Naive thymus-derived CD8-positive, alpha-beta T cell (primary cell): ENCODE measurements around the gene CCL25. TPM values are rescaled to one million over a fixed set of nuclear protein-coding genes. Genes with fewer than 3 reads are reported as not detected.
A peak's percentile ranks its signal among the peaks of the same experiment; 100 is the strongest.
"Not testable (repeated sequence)": the region's sequence is repeated elsewhere in the genome, so short reads cannot be mapped to it uniquely, and the experiment has no call there.

ENCODE experiments used
- ATAC-seq, 2 donors: fragments of 150-1000 bp; cut with Tn5 transposase in 1 of 2; sonication (Bioruptor Pico), chemical (Tn5 transposase) in 1 of 2; 1 replicate in 1 of 2; 2 replicates in 1 of 2; pipeline ENCODE4 v1.10.0; 2021; ENCODE audit warnings: mild to moderate bottlenecking in 2 of 2, moderate library complexity in 2 of 2
- POLR2A ChIA-PET: fragments of 350-600 bp; sonication (Branson Sonifier 250); formaldehyde crosslinking; loops from one replicate; lab custom pipeline; 2021; ENCODE audit warnings: antibody characterized with exemption; lab: Charles Lee
- DNase-seq, 10 donors: peaks; one replicate each; pipeline versions ENCODE4 v3.0.0 to v3.0.0-alpha.2; 2020 to 2022
- H3K27ac Mint-ChIP-seq, 10 donors: one replicate each; pipeline ENCODE4 v1.8.0; 2020 to 2022; ENCODE audit warnings: mild to moderate bottlenecking in 10 of 10, mixed read lengths in 10 of 10, moderate library complexity in 4 of 10, inconsistent platforms in 1 of 10
- H3K27me3 Mint-ChIP-seq, 5 donors: one replicate each; pipeline ENCODE4 v1.8.0; 2021 to 2022; ENCODE audit warnings: mixed read lengths in 5 of 5
- H3K36me3 Mint-ChIP-seq, 3 donors: one replicate each; pipeline ENCODE4 v1.8.0; 2020 to 2022; ENCODE audit warnings: mixed read lengths in 3 of 3, mild to moderate bottlenecking in 2 of 3, inconsistent platforms in 1 of 3
- H3K4me1 Mint-ChIP-seq, 4 donors: one replicate each; pipeline ENCODE4 v1.8.0; 2021 to 2022; ENCODE audit warnings: mixed read lengths in 4 of 4
- H3K4me3 Mint-ChIP-seq, 10 donors: one replicate each; pipeline ENCODE4 v1.8.0; 2020 to 2022; ENCODE audit warnings: mild to moderate bottlenecking in 10 of 10, mixed read lengths in 10 of 10, moderate library complexity in 6 of 10, inconsistent platforms in 1 of 10
- H3K9me3 Mint-ChIP-seq, 9 donors: one replicate each; pipeline ENCODE4 v1.8.0; 2020 to 2022; ENCODE audit warnings: mixed read lengths in 9 of 9, mild to moderate bottlenecking in 3 of 9, inconsistent platforms in 1 of 9, moderate library complexity in 1 of 9
- polyA plus RNA-seq, 3 donors: library from polyadenylated mRNA; unstranded; fragments of 300-500 nt; fragmentation: Illumina TruSeq; gene quantifications; one replicate each; pipeline ENCODE4 v1.2.3, GENCODE V29; 2021
- total RNA-seq, 8 experiments: library from RNA in 2 of 8; stranded (reverse) in 2 of 8; gene quantifications; one replicate each; pipeline ENCODE4 v1.2.3 and lab custom pipeline; 2021 to 2026

Gene CCL25
- total and polyA plus RNA-seq, 5 experiments from 2014 or later = 0.22 to 0.36 TPM; not detected in 3

- Mint-ChIP-seq H3K4me3 (no peak overlapping the region), H3K4me1 (no peaks in the 10 kb centered on the region), H3K9me3 (no peaks in the 10 kb centered on the region), H3K27me3 (peaks cover 0 to 7% (median under 1%) of the 10 kb centered on the region in 5 donors), H3K27ac (no peak overlapping the region), H3K36me3 (no peaks in the 10 kb centered on the region)
- POLR2A ChIA-PET = no interaction called here
- DNase-seq = no peak
- no peak for ATAC-seq
These were observed 21.6 kb upstream of the CCL25 start for GRCh38 chr19:8030960-8031359.

GRCh38 chr19:8033287-8034177 lies 19.0 kb upstream of the CCL25 start:
- DNase-seq, ATAC-seq, H3K4me3 Mint-ChIP-seq, H3K9me3 Mint-ChIP-seq, H3K27ac Mint-ChIP-seq, POLR2A ChIA-PET, H3K4me1 Mint-ChIP-seq, H3K36me3 Mint-ChIP-seq: not testable (repeated sequence)
- H3K27me3 Mint-ChIP-seq = peaks cover 0 to 19% (median 8%) of the 10 kb centered on the region in 5 donors

- Mint-ChIP-seq H3K27ac (no peak overlapping the region), H3K4me3 (no peak overlapping the region), H3K4me1 (no peaks in the 10 kb centered on the region), H3K36me3 (no peaks in the 10 kb centered on the region), H3K9me3 (no peaks in the 10 kb centered on the region), H3K27me3 (peaks cover 0 to 19% (median 12%) of the 10 kb centered on the region in 5 donors)
- POLR2A ChIA-PET = no interaction called here
- DNase-seq (no peak), ATAC-seq (no peak)
These were observed 18.4 kb upstream of the CCL25 start for GRCh38 chr19:8034178-8034525.

- H3K27ac Mint-ChIP-seq = no peak overlapping the region
- no peaks in the 10 kb centered on the region for H3K9me3 Mint-ChIP-seq
- H3K36me3 Mint-ChIP-seq = no peaks in the 10 kb centered on the region
- ATAC-seq (no peak), DNase-seq (peak in 1 of 10 donors; percentile 24)
- H3K4me1 Mint-ChIP-seq = no peaks in the 10 kb centered on the region
- no peak overlapping the region for H3K4me3 Mint-ChIP-seq
- POLR2A ChIA-PET = no interaction called here
- H3K27me3 Mint-ChIP-seq = peaks cover 0 to 27% (median 17%) of the 10 kb centered on the region in 5 donors
These were observed 16.0 kb upstream of the CCL25 start for GRCh38 chr19:8036434-8037099.

- POLR2A ChIA-PET = no interaction called here
- peaks cover 0 to 29% (median 14%) of the 10 kb centered on the region in 5 donors for H3K27me3 Mint-ChIP-seq
- H3K36me3 Mint-ChIP-seq = no peaks in the 10 kb centered on the region
- no peaks in the 10 kb centered on the region for H3K4me1 Mint-ChIP-seq
- H3K9me3 Mint-ChIP-seq = no peaks in the 10 kb centered on the region
- DNase-seq = no peak
- H3K27ac Mint-ChIP-seq = no peak overlapping the region
- no peak overlapping the region for H3K4me3 Mint-ChIP-seq
- ATAC-seq = no peak
These were observed 13.7 kb upstream of the CCL25 start for GRCh38 chr19:8038815-8039214.

GRCh38 chr19:8039231-8039630 lies 13.3 kb upstream of the CCL25 start:
- peaks cover 0 to 2% (median 0%) of the 10 kb centered on the region in 4 donors for H3K4me1 Mint-ChIP-seq
- ATAC-seq (no peak), DNase-seq (peak in 1 of 10 donors; percentile 15)
- peaks cover 0 to 33% (median 13%) of the 10 kb centered on the region in 5 donors for H3K27me3 Mint-ChIP-seq
- no peaks in the 10 kb centered on the region for H3K36me3 Mint-ChIP-seq
- POLR2A ChIA-PET = no interaction called here
- no peak overlapping the region for H3K4me3 Mint-ChIP-seq
- no peak overlapping the region for H3K27ac Mint-ChIP-seq
- H3K9me3 Mint-ChIP-seq = no peaks in the 10 kb centered on the region

- POLR2A ChIA-PET = interaction anchor here (0.7 kb wide), 1 partner anchor 138 kb away, joined by 4 read pairs; the partner anchor contains the start of gene MAP2K7
- no peaks in the 10 kb centered on the region for H3K36me3 Mint-ChIP-seq
- H3K27ac Mint-ChIP-seq = peak overlapping the region in 1 of 10 donors; percentile 7
- peaks cover 0 to 29% (median 11%) of the 10 kb centered on the region in 5 donors for H3K27me3 Mint-ChIP-seq
- H3K4me3 Mint-ChIP-seq = no peak overlapping the region
- DNase-seq (no peak), ATAC-seq (no peak)
- H3K4me1 Mint-ChIP-seq = peaks cover 0 to 2% (median 0%) of the 10 kb centered on the region in 4 donors
- no peaks in the 10 kb centered on the region for H3K9me3 Mint-ChIP-seq
These were observed 11.0 kb upstream of the CCL25 start for GRCh38 chr19:8041531-8041931.

GRCh38 chr19:8042900-8043299 lies 9.7 kb upstream of the CCL25 start:
- Mint-ChIP-seq H3K4me3 (no peak overlapping the region), H3K27me3 (peaks cover 0 to 21% (median 6%) of the 10 kb centered on the region in 5 donors), H3K27ac (no peak overlapping the region), H3K9me3 (no peaks in the 10 kb centered on the region), H3K36me3 (no peaks in the 10 kb centered on the region), H3K4me1 (peaks cover 0 to 2% (median 0%) of the 10 kb centered on the region in 4 donors)
- POLR2A ChIA-PET = no interaction called here
- ATAC-seq (no peak), DNase-seq (no peak)

- Mint-ChIP-seq H3K27me3 (peaks cover 0 to 17% (median 3%) of the 10 kb centered on the region in 5 donors), H3K36me3 (no peaks in the 10 kb centered on the region), H3K4me3 (no peak overlapping the region), H3K4me1 (peaks cover 0 to 2% (median 0%) of the 10 kb centered on the region in 4 donors), H3K27ac (peak overlapping the region in 1 of 10 donors; percentile 62), H3K9me3 (no peaks in the 10 kb centered on the region)
- POLR2A ChIA-PET = no interaction called here
- peak in 1 of 10 donors; percentile 30 for DNase-seq
- no peak for ATAC-seq
These were observed 8.5 kb upstream of the CCL25 start for GRCh38 chr19:8044018-8044417.

GRCh38 chr19:8045872-8046568 lies 6.5 kb upstream of the CCL25 start:
- Mint-ChIP-seq H3K27me3 (peaks cover 0 to 15% (median 3%) of the 10 kb centered on the region in 5 donors), H3K4me3 (no peak overlapping the region), H3K27ac (no peak overlapping the region), H3K9me3 (no peaks in the 10 kb centered on the region), H3K4me1 (peaks cover 2 to 10% (median 8%) of the 10 kb centered on the region in 4 donors), H3K36me3 (no peaks in the 10 kb centered on the region)
- ATAC-seq (no peak), DNase-seq (peak in 1 of 10 donors; percentile 58)
- POLR2A ChIA-PET = interaction anchor here (0.6 kb wide), 1 partner anchor 35 kb away, joined by 4 read pairs; no protein-coding TSS in a partner anchor

GRCh38 chr19:8046569-8047165 lies 5.9 kb upstream of the CCL25 start:
- H3K4me1 Mint-ChIP-seq = peaks cover 2 to 12% (median 9%) of the 10 kb centered on the region in 4 donors
- no peak overlapping the region for H3K4me3 Mint-ChIP-seq
- no peaks in the 10 kb centered on the region for H3K36me3 Mint-ChIP-seq
- H3K27me3 Mint-ChIP-seq = peaks cover 0 to 9% (median 3%) of the 10 kb centered on the region in 5 donors
- ATAC-seq (no peak), DNase-seq (no peak)
- no peaks in the 10 kb centered on the region for H3K9me3 Mint-ChIP-seq
- H3K27ac Mint-ChIP-seq = no peak overlapping the region
- POLR2A ChIA-PET = no interaction called here
